ENCODE measurements around the gene TIMM44.
"Not testable (repeated sequence)": the region's sequence is repeated elsewhere in the genome, so short reads cannot be mapped to it uniquely, and the experiment has no call there.

The TIMM44 gene

GRCh38 chr19:7941895-7942596 is 1.4 kb downstream of the TIMM44 start:
- Mint-ChIP-seq H3K4me1 (ENCODE audit: low read depth) (peaks cover 42% of the 10 kb centered on the region), H3K9me3 (no peaks in the 10 kb centered on the region), H3K4me3 (peak overlapping the region; percentile 93), H3K27me3 (no peaks in the 10 kb centered on the region), H3K27ac (peak overlapping the region; percentile 99), H3K36me3 (ENCODE audit: low read depth) (peaks cover 64% of the 10 kb centered on the region)
- DNase-seq = no peak

- Mint-ChIP-seq H3K27ac (peak overlapping the region; percentile 71), H3K27me3 (no peaks in the 10 kb centered on the region), H3K36me3 (ENCODE audit: low read depth) (peaks cover 73% of the 10 kb centered on the region), H3K9me3 (no peaks in the 10 kb centered on the region), H3K4me1 (ENCODE audit: low read depth) (peaks cover 40% of the 10 kb centered on the region), H3K4me3 (peak overlapping the region; percentile 42)
- DNase-seq = no peak
These were observed 2.6 kb downstream of the TIMM44 start for GRCh38 chr19:7940841-7941240.

- Mint-ChIP-seq H3K4me1 (ENCODE audit: low read depth) (peaks cover 13% of the 10 kb centered on the region), H3K27me3 (no peaks in the 10 kb centered on the region), H3K27ac (no peak overlapping the region), H3K9me3 (no peaks in the 10 kb centered on the region), H3K36me3 (ENCODE audit: low read depth) (peaks cover 91% of the 10 kb centered on the region), H3K4me3 (no peak overlapping the region)
- DNase-seq = no peak
These were observed 8.7 kb downstream of the TIMM44 start for GRCh38 chr19:7934766-7935165.

GRCh38 chr19:7933828-7934725 is 9.4 kb downstream of the TIMM44 start:
- no peak for DNase-seq
- Mint-ChIP-seq H3K9me3 (no peaks in the 10 kb centered on the region), H3K36me3 (ENCODE audit: low read depth) (peaks cover 93% of the 10 kb centered on the region), H3K4me1 (ENCODE audit: low read depth) (peaks cover 19% of the 10 kb centered on the region), H3K4me3 (no peak overlapping the region), H3K27me3 (no peaks in the 10 kb centered on the region), H3K27ac (no peak overlapping the region)

GRCh38 chr19:7933411-7933810 is 10.1 kb downstream of the TIMM44 start:
- no peaks in the 10 kb centered on the region for H3K27me3 Mint-ChIP-seq
- H3K9me3 Mint-ChIP-seq = no peaks in the 10 kb centered on the region
- no peak for DNase-seq
- peaks cover 20% of the 10 kb centered on the region for H3K4me1 Mint-ChIP-seq (ENCODE audit: low read depth)
- no peak overlapping the region for H3K27ac Mint-ChIP-seq
- H3K4me3 Mint-ChIP-seq = no peak overlapping the region
- peaks cover 95% of the 10 kb centered on the region for H3K36me3 Mint-ChIP-seq (ENCODE audit: low read depth)

- DNase-seq = no peak
- no peaks in the 10 kb centered on the region for H3K9me3 Mint-ChIP-seq
- H3K27ac Mint-ChIP-seq = no peak overlapping the region
- no peak overlapping the region for H3K4me3 Mint-ChIP-seq
- no peaks in the 10 kb centered on the region for H3K27me3 Mint-ChIP-seq
- peaks cover 22% of the 10 kb centered on the region for H3K4me1 Mint-ChIP-seq (ENCODE audit: low read depth)
- peaks cover 95% of the 10 kb centered on the region for H3K36me3 Mint-ChIP-seq (ENCODE audit: low read depth)
These were observed 10.6 kb downstream of the TIMM44 start for GRCh38 chr19:7932930-7933300.

- H3K36me3 Mint-ChIP-seq (ENCODE audit: low read depth) = peaks cover 92% of the 10 kb centered on the region
- no peaks in the 10 kb centered on the region for H3K9me3 Mint-ChIP-seq
- no peak for DNase-seq
- no peak overlapping the region for H3K4me3 Mint-ChIP-seq
- H3K4me1 Mint-ChIP-seq (ENCODE audit: low read depth) = peaks cover 22% of the 10 kb centered on the region
- no peak overlapping the region for H3K27ac Mint-ChIP-seq
- no peaks in the 10 kb centered on the region for H3K27me3 Mint-ChIP-seq
These were observed 11.1 kb downstream of the TIMM44 start for GRCh38 chr19:7932276-7932929.

GRCh38 chr19:7931221-7932061 is 12.0 kb downstream of the TIMM44 start:
- Mint-ChIP-seq H3K27me3 (no peaks in the 10 kb centered on the region), H3K4me3 (no peak overlapping the region), H3K36me3 (ENCODE audit: low read depth) (peaks cover 88% of the 10 kb centered on the region), H3K27ac (no peak overlapping the region), H3K4me1 (ENCODE audit: low read depth) (peaks cover 25% of the 10 kb centered on the region), H3K9me3 (no peaks in the 10 kb centered on the region)
- no peak for DNase-seq

GRCh38 chr19:7930765-7931164 is 12.7 kb downstream of the TIMM44 start:
- H3K36me3 Mint-ChIP-seq (ENCODE audit: low read depth) = peaks cover 84% of the 10 kb centered on the region
- no peak for DNase-seq
- H3K9me3 Mint-ChIP-seq = no peaks in the 10 kb centered on the region
- H3K27me3 Mint-ChIP-seq = no peaks in the 10 kb centered on the region
- no peak overlapping the region for H3K4me3 Mint-ChIP-seq
- H3K4me1 Mint-ChIP-seq (ENCODE audit: low read depth) = peaks cover 28% of the 10 kb centered on the region
- peak overlapping the region; percentile 44 for H3K27ac Mint-ChIP-seq

GRCh38 chr19:7930030-7930429 is 13.4 kb downstream of the TIMM44 start:
- H3K27ac Mint-ChIP-seq = peak overlapping the region; percentile 50
- peaks cover 76% of the 10 kb centered on the region for H3K36me3 Mint-ChIP-seq (ENCODE audit: low read depth)
- not testable (repeated sequence) for H3K4me3 Mint-ChIP-seq, DNase-seq, H3K27me3 Mint-ChIP-seq, H3K9me3 Mint-ChIP-seq
- H3K4me1 Mint-ChIP-seq (ENCODE audit: low read depth) = peaks cover 29% of the 10 kb centered on the region

- peaks cover 66% of the 10 kb centered on the region for H3K36me3 Mint-ChIP-seq (ENCODE audit: low read depth)
- peak overlapping the region; percentile 23 for H3K27ac Mint-ChIP-seq
These were observed 14.4 kb downstream of the TIMM44 start for GRCh38 chr19:7928741-7929701.

GRCh38 chr19:7928334-7928706 is 15.1 kb downstream of the TIMM44 start:
- Mint-ChIP-seq H3K4me3 (no peak overlapping the region), H3K9me3 (no peaks in the 10 kb centered on the region), H3K36me3 (ENCODE audit: low read depth) (peaks cover 61% of the 10 kb centered on the region), H3K27ac (no peak overlapping the region), H3K4me1 (ENCODE audit: low read depth) (peaks cover 31% of the 10 kb centered on the region), H3K27me3 (no peaks in the 10 kb centered on the region)
- no peak for DNase-seq

More at GRCh38 chr19:7928741-7929701, 14.4 kb downstream of the TIMM44 start:
- no peaks in the 10 kb centered on the region for H3K27me3 Mint-ChIP-seq
- peak; percentile 68 for DNase-seq
- peaks cover 31% of the 10 kb centered on the region for H3K4me1 Mint-ChIP-seq (ENCODE audit: low read depth)
- no peak overlapping the region for H3K4me3 Mint-ChIP-seq
- H3K9me3 Mint-ChIP-seq = no peaks in the 10 kb centered on the region

- H3K27ac Mint-ChIP-seq = no peak overlapping the region
- H3K36me3 Mint-ChIP-seq (ENCODE audit: low read depth) = peaks cover 60% of the 10 kb centered on the region
- no peaks in the 10 kb centered on the region for H3K9me3 Mint-ChIP-seq
- H3K4me1 Mint-ChIP-seq (ENCODE audit: low read depth) = peaks cover 31% of the 10 kb centered on the region
- no peaks in the 10 kb centered on the region for H3K27me3 Mint-ChIP-seq
- peak; percentile 38 for DNase-seq
- H3K4me3 Mint-ChIP-seq = no peak overlapping the region
These were observed 15.7 kb downstream of the TIMM44 start for GRCh38 chr19:7927605-7928333.
